GM10266 (cell line): Measurements from ENCODE around the gene PAX4.

ENCODE experiments used
- DNase-seq: peaks from one replicate; pipeline ENCODE4 v3.0.0; 2012; ENCODE audit errors: extremely low spot score
- TF ChIP-seq, protein P1 (sequence below): IDR thresholded peaks from 2 replicates; pipeline ENCODE4 v1.5.1; 2012; ENCODE audit warnings: mild to moderate bottlenecking, low read depth; ENCODE audit not compliant: control insufficient read depth, insufficient read depth; ENCODE audit errors: missing control alignments

Gene PAX4

DNA sequence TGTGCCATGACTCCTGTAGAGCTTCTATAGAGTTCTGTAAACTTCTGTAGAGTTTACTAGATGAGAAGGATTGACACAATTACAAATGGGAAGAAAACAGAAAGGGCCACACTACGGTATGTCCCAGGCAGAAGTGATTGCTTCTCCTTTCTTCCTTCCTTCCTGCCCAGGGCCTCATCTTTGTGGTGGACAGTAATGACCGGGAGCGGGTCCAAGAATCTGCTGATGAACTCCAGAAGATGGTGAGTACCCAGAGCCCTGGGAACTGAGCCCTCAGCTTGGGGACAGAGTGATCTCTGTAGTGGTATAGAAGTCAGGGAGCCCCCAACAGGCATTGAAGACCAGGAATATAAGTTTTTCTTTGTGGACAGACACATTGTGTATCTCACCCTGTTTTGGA lies 28.0 kb downstream of the PAX4 start:
- no peak for DNase-seq
- TF ChIP-seq, protein P1, sequence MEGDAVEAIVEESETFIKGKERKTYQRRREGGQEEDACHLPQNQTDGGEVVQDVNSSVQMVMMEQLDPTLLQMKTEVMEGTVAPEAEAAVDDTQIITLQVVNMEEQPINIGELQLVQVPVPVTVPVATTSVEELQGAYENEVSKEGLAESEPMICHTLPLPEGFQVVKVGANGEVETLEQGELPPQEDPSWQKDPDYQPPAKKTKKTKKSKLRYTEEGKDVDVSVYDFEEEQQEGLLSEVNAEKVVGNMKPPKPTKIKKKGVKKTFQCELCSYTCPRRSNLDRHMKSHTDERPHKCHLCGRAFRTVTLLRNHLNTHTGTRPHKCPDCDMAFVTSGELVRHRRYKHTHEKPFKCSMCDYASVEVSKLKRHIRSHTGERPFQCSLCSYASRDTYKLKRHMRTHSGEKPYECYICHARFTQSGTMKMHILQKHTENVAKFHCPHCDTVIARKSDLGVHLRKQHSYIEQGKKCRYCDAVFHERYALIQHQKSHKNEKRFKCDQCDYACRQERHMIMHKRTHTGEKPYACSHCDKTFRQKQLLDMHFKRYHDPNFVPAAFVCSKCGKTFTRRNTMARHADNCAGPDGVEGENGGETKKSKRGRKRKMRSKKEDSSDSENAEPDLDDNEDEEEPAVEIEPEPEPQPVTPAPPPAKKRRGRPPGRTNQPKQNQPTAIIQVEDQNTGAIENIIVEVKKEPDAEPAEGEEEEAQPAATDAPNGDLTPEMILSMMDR, result no peak

DNA sequence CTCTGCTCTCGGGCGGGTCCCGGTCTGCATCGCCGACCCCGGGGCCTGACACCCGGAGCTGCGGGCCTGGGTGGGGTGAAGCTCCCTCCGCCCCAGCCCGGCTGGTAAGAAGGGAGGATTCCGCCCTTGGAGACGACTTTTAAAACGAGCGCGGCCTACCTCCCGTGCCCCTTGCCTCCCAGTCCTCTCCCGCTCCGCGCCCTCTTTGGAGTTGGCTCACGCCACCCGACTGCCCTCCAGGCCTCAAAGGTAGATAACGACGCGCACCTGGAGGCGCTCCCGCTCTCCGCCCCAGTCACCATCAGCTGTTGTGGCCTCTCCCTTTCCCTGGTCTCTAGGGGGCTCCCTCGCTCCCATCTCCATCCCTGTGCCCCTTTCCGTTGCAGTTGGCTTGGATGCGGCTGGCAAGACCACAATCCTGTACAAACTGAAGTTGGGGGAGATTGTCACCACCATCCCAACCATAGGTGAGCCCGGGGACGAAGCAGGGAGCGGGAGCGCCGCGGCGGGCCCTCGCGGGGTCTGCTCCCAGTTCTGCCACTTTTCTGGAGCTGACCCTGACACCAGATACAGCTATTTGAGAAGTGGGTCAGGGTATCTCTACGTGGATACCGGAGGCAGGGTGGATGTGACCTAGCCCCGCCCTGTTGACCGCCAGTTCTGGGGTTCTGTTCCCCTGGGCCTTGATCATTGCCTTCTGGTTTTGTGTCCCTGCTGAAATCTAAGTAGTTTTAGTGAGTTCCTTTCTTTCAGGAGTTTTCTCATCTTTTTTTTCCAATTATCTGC lies 29.1 kb downstream of the PAX4 start:
- TF ChIP-seq, protein P1, result peak; percentile 63
- peak; percentile 61 for DNase-seq

DNA sequence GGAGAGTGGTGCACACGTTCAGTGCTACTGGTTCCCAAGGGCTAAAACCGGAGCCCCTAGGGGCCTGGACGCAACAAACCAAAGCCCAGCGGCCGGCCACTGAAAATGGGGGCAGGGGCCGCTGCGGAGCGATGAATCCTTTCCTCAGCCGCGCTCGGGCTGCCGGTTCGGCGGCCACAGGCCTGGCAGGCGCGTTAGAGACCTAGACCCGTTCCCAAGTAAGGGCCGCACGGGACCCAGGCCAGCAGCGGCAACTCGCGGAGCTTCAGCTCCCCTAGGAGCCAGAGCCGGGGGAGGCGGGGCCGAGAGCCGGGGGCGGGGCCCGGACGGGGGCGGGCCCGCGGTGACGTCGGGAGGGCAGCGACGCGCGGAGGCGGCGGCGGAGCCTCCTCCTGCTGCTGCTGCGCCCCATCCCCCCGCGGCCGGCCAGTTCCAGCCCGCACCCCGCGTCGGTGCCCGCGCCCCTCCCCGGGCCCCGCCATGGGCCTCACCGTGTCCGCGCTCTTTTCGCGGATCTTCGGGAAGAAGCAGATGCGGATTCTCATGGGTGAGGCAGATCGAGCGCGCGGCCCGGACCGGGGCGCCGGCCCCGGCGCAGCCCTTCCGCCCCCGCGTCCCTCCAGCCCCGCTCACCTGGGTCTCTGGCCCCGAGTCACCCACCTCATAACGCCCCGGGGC lies 29.8 kb downstream of the PAX4 start, which contains the start of gene ARF5:
Gene ARF5 (plus strand): TSS at position 393 of the 678 bp plus-strand sequence. CDS start 88 bp downstream, at position 481.
- DNase-seq, result peak; percentile 97
- TF ChIP-seq, protein P1, result peak; percentile 1

DNA sequence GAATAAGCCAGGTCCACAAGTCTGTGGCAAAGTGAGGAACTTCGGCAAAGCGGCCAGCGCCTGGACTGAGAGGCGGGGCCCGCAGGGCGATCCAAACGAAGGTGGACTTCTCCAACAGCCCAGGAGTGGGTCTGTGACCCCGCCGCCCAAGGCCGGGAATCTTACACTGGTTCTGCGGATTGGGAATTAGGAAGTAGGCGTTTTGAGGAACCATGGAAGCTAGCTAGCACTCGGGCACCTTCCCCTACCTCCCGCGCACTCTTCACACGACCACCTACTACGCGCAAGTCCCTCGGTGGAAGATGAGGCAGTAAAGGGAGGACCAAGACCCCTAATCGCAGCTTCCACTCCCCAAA lies 30.3 kb downstream of the PAX4 start:
- TF ChIP-seq, protein P1, result no peak
- no peak for DNase-seq

DNA sequence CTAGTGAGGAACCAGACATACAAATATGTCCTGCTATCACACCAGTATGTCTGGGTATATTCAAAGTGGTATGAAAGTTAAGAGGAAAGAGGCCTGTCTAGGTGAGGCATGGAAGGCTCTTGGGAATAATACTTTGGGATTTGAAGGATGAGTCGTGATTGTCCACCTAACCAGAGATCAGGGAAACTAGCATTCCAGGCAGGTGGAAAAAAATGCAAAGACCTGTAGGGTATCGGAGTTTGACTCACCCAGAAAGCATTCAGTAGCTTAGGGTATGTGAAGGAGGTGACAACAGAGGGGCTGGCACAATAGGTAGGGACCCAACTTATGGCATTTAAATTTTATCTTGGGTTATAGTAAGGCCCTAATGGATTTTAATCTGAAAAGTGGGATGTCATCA lies 31.6 kb downstream of the PAX4 start:
- no peak for DNase-seq
- TF ChIP-seq, protein P1, result no peak

DNA sequence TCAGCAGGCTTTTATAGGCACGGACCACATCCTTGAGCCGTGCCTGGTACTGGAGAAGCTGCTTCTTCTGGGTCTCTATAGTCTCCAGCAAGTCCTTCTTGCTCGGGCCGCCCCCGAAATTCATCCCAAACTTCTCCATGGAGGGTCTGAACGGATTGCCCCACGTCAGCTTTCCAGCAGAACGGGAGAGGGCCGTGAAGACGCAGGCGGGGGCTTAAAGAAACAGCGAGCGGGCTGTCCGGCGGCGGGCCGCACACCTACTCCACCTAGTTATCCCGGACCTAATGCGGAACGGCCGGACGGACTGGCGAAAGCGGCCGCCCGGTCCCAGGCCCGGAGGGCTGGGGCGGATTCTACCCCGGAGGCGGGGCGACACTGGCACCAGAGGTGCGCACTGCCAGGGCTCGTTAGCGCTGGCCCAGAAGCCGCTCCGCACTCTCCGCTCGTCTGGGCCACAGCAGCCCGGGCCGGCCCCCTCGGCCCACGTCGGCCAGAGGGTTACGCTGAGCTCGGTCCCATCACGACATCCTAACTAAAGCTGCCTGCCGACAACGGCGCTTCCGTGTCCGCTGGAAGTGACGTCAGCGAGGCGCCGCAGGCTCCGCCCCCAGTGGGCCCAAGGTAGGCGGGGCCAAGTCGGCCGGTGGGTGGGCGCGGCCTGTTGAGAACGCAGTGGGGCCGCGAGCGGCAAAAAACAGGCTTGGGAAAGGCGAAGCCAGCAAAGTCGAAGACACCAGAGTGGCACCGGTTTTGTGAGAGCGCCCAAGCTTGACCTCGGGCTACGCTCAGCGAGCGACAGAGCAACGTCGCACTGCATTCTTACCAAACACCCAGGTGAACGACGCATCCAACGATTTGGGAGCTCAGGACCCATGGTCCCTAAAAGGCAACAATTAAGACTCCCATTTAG lies 32.6 kb downstream of the PAX4 start, which contains the start of gene GCC1:
Gene GCC1 (minus strand): TSS at position 553 of the 910 bp plus-strand sequence. CDS start 414 bp downstream, at position 139.
- TF ChIP-seq, protein P1, result no peak

More for the DNA sequence above, 32.6 kb downstream of the PAX4 start, which contains the start of gene GCC1:
- peak; percentile 94 for DNase-seq
